HG02943 (cell line): ENCODE results near the gene DLGAP1.
"Not testable (repeated sequence)": the region's sequence is repeated elsewhere in the genome, so short reads cannot be mapped to it uniquely, and the experiment has no call there.

Experiments
- ATAC-seq: cut with Tn5 transposase; IDR thresholded peaks from one replicate; pipeline ENCODE4 v1.9.1; 2021; ENCODE audit warnings: mild to moderate bottlenecking, low read depth, moderate library complexity; ENCODE audit not compliant: unreplicated experiment

The DLGAP1 gene

DNA sequence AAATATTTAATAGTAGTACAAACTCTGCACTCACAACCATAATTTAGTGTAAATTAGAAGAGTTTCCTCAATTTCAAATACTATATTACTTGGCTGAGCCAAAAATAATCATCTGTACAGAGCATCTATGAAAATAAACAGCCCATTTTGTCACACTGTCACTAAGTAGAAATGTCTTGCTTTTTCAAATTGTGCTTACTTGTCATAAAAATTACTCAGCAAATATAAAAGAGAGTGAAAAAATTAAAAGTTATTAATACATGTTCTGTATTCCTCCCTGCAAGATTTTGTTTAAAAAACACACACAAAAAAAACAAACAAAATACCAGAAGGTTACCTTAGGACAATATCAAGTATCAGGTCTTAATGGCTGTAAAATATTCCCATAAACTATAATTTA, 155.7 kb downstream of the DLGAP1 start:
- no peak for ATAC-seq

GRCh38 chr18:4293337-4293736, 161.8 kb downstream of the DLGAP1 start:
- ATAC-seq, result no peak

DNA sequence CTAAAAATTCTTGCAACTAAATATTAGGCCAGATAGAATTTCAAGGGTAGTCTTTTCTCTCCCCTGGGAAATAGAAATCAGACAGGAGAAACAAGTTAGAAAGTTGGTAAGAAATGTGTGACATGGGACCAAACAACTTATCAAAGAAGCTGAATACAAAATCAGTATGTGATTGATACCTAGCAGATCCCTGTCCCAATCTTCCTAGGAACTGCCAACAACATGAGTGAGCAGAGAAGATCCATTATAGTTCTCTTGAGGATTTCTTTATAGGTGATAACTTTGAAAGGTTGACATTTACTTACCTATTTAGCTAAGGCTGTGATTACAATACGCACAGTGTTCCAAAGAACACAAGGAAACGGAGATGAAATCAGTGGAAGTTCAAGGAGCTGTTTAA, 162.4 kb downstream of the DLGAP1 start:
- ATAC-seq, result no peak

GRCh38 chr18:4287340-4287739, 167.8 kb downstream of the DLGAP1 start:
- ATAC-seq, result not testable (repeated sequence)

DNA sequence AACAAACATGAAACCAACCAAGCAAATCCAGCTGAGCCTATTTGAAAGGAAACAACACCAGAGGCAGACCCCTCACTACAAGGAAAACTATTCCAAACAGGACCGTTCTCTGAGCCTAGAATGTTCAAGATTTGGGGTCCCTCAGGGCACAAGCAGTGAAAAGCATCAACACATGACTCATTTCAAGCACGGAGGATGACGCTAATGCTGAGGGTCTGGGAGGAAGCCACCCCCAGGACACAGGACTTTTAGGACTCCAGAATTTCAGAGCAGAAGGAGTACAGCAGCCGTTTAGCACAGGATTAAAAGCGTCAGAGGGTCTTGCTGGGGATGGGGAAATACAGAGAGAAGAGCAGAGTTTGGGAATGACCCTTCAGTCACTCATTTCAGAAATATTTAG, 168.9 kb downstream of the DLGAP1 start:
- no peak for ATAC-seq

DNA sequence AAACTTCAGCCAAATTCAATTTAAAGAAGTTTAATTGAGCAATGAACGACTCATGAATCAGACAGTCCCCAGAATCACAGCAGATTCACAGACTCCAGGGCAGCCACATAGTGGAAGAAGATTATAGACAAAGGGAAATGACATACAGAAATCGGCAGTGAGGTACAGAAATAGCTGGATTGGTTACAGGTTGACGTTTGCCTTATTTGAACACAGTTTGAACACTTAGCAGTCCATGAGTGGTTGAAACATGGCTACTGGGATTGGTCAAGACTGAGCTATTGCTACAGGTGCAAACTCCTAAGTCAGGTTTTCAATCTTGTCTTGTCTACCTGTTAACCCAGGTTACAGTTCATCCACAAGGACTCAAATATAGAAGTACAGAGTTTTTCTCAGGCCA, 169.6 kb downstream of the DLGAP1 start:
- ATAC-seq, result no peak

- no peak for ATAC-seq
Observed at GRCh38 chr18:4284528-4284927, 170.6 kb downstream of the DLGAP1 start.

DNA sequence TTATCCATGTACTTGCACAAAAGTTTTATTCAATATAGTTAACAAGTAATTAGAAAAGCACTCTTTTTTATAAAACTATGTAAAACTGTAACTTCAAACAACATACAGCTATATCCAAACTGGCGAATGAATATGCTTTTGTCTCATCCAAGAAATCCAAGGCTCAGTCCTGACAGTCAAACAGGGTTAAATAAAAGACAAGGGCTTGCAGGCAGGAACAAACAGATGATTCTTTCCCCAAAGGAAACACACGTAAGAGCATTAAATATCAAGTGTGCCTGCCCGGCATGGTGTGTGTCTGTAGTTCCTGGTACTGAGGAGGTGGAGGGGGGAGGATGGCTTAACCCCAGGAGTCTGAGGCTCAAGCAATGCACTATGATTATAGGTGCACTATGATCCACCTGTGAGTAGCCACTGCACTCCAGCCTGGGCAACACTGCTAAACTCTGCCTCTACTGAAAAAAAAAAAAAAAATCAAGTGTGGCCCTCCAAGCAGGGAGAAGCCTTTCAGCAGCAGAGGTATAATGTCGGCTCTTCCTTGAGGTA, 171.3 kb downstream of the DLGAP1 start:
- ATAC-seq, result no peak

- no peak for ATAC-seq
Observed at GRCh38 chr18:4282954-4283353, 172.2 kb downstream of the DLGAP1 start.

DNA sequence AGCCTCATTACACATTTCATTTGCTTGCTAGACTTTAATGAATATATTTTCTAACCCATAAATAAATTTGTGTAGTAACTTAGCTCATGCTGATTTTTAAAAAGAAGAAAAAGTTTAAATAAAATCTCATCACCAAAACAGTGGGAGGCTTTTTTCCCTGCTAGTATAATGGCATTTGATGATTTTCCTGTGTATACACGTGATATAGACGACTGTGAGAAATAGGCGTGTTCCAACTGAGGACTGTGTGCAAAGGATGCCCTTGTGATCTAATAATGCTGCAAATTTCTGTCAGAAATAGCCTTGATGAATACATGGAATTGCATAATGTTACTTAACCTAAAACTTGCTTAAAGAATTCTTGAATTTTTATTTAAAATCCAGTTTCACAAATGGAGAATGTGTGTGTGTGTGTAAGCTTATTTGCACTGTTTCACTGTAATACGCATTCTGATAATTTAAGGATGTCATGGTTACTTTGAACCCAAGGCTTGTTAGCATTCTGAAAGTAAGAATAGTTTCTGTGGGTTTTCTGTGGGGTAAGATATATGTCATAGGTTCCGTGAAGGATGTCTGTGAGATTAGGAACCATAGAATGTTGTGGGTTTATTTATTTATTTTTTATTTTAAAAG, 178.0 kb downstream of the DLGAP1 start:
- ATAC-seq, result no peak

DNA sequence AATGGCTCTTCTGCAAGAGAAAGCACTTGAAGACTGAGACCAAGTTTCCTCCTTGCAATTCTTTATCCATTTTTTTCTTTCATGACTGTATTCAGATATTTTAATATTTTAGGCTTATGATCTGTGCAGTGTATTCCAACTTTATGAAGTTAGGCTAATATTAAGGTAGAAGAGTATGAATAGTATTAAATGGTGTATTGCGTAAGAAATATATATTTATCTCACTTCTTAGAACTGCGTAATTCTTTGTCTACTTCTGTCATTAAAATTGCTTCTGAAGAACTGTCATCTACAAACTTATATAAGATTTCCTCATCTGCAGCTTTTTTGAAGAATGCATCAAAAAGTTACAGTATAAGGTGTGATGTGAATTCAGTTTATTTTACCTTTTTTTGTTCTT, 183.2 kb downstream of the DLGAP1 start:
- no peak for ATAC-seq

GRCh38 chr18:4270988-4271387, 184.1 kb downstream of the DLGAP1 start:
- no peak for ATAC-seq

- ATAC-seq, result no peak
Observed at GRCh38 chr18:4270016-4270415, 185.1 kb downstream of the DLGAP1 start.

GRCh38 chr18:4267641-4268040, 187.5 kb downstream of the DLGAP1 start:
- ATAC-seq, result no peak

GRCh38 chr18:4264347-4264791, 190.7 kb downstream of the DLGAP1 start:
- no peak for ATAC-seq

- ATAC-seq, result no peak
Observed at GRCh38 chr18:4260107-4260506, 195.0 kb downstream of the DLGAP1 start.

- ATAC-seq, result no peak
Observed at GRCh38 chr18:4256766-4257417, 198.2 kb downstream of the DLGAP1 start.

- no peak for ATAC-seq
Observed at GRCh38 chr18:4254840-4255239, 200.3 kb downstream of the DLGAP1 start.

DNA sequence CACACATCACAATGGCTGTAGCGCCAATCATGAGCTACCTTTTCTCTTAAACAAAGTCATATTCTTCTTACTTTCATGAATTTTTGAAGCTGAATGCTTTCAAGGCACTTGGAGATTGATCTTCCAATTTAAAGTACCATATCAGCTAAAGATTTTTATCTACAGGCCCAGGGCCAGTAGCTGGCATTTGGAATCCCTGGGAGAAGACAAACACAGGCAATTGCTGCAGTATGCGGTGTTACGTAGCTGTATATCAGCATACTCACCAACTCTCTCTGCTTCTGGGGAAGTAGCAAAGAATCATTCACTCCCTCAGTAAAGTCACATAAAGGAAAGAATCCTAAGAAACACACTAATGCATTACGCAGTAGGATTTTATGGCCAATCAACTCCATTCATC, 202.3 kb downstream of the DLGAP1 start:
- no peak for ATAC-seq

DNA sequence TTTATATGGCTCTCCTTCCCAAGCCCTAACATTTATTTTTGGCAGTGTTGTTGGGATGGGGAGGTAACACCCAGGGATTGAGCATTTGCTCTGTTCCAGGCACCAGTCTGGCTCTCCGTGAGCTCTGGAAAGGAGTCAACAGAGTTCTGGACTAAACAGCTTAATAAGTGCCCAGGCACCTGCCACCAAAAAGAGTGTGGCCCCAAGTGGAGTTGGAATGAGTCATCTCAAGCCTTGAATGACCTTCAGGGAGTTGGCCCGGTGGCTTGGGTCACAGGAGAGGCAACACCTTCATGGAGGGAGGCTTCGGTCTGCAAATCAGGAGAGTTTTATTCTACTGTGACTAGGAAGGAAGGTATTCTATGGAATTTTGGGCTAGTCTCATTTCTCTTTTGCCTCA, 203.2 kb downstream of the DLGAP1 start:
- no peak for ATAC-seq

- no peak for ATAC-seq
Observed at GRCh38 chr18:4251206-4251605, 203.9 kb downstream of the DLGAP1 start.

- no peak for ATAC-seq
Observed at GRCh38 chr18:4250141-4250540, 205.0 kb downstream of the DLGAP1 start.
